ENCODE data around the gene FAM114A1.
A peak's percentile ranks its signal among the peaks of the same experiment; 100 is the strongest.
"Not testable (repeated sequence)": the region's sequence is repeated elsewhere in the genome, so short reads cannot be mapped to it uniquely, and the experiment has no call there.

FAM114A1 gene

DNA sequence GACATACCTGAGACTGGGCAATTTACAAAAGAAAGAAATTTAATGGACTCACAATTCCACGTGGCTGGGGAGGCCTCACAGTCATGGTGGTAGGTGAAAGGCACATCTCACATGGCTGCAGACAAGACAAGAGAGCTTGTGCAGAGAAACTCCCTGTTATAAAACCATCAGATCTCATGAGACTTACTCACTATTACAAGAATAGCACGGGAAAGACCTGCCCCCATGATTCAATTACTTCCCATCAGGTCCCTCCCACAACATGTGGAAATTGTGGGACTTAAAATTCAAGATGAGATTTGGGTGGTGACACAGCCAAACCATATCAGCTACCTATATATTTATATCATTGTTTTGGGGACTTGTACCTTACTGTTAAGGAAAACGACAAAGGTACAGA, 74.3 kb downstream of the FAM114A1 start:
- DNase-seq, result not testable (repeated sequence)

DNA sequence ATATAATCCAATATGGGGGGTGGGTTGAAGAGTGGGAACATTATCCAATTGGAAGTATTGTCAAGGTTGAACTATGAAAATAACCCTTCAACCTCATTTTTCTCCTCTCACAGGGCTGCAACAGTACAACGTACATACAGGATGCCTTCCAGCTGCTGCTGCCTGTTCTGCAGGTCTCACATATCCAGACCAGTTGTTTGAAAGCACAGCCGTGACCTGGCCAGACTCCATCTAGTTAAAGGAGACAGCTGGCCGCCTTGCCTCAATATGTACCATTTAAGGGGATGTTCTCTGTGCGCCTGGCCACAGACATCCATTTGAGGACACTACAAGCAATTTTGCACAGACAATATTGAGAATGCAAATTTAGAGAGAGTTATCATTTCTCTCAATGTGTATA, 75.7 kb downstream of the FAM114A1 start:
- no peak for DNase-seq

DNA sequence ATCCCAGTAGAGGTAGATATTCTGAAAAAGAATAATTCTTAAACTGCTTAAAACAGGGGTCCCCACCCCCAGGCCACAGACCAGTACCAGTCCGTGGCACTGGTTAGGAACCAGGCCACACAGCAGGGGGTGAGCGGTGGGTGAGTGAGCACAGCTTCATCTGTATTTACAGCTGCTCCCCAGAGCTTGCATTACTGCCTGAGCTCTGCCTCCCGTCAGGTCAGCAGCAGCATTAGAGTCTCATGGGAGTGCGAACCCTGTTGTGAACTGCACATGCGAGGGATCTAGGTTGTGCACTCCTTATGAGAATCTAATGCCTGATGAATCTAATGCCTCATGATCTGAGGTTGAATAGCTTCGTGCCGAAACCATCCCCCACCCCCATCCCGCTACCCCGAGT, 76.8 kb downstream of the FAM114A1 start:
- no peak for DNase-seq

DNA sequence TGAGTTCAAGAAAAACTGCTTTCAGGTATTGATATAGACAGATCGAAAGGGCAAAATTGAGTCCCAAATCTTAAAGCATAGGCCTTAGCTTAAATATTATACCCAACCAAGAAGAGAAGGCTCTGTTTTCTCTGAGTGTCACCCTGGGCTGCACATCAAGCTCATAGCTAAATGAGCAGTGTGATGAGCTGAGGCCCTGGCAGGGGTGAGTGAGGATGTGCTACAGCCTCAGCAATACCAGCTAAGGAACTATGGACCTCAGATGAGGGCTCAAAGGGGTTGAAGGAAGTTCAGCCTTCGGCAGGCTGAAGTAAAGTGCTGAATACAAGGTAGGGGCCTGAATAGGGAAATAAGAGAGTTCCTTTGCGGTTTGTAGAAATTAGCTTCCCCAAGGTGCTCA, 79.3 kb downstream of the FAM114A1 start:
- DNase-seq, result no peak

DNA sequence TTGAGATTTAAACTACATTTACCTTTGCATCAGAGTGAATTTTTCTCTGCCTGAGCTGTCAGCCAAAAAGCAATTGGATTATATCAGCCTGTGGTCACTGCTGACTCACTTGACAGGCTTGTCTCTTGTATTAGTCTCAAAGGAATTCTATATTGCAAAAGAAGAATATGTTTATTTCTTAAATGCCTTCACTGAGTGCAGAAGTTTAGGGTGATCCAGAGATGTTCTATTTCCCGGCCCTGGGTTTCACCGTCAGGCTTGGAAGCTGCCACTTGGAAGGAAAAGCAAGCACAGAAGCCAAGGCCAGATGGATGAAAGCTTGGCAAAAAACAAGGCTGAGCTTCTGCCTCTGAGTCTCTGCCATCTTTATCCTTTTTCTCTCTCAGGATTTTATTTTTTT, 80.9 kb downstream of the FAM114A1 start:
- DNase-seq, result no peak

DNA sequence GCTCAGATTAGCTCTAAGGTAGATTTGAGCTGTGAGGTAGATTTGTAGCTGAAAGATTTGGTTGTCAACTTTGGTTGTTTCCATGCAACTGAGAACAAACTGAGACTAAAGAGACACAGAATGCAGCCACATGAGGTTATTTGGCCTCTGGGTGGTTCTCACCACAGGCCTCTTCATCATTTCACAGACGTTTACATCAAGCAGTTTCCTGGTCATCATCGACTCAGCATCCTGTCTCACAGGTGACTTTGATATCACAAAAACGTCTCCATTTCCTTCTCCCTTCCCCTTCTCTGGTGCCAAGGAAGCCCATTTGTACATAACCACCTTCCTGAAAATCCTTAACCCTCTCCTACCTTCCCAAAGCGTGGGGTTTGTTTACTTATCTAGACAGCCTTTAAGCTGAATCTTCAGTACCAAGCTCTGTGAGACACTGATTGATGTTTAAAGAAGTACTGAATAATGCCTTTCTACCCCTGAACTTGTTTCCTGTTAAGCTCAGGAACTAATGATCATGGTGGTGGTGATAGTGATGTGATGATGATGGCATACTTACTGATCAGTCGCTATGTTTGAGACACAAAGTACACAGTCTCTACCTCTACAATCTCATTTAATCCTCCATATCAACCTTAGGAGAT, 81.9 kb downstream of the FAM114A1 start:
- no peak for DNase-seq

DNA sequence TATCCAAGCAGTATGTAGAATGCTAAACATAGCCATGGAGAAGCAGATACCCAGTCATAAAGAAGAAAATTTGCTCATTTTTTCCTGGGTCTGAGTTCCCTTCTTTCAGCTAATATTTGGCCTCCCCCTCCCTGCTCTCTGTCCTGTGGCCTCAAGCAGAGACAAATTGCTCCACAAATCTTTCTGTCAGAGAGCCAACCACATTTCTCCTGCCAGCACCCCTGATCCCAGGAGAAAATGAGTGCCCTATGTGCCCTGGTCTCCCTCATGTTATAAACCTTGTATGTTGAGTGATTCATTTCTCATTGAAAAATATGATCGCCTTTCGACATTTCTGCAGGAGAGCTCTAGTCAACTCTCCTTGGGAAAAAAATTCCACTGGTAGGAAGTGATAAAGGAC, 82.6 kb downstream of the FAM114A1 start:
- no peak for DNase-seq

DNA sequence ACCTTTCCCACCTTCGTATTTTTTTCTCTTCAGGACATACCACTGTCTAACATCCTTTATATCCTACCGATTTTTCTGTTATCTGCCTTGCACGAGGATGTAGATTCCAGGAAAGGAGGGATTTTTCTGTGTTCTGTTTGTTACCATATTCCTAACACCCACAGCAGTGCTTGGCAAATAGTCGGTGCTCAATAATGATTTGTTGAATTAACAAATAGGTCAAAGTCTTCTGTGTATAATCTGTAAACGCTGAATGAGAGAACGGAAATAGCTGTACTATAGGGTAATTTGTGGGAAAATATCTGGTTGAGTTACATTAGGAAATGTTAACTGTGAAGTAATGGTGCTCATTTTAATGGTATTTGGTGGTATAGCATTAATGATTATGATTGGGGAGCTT, 83.1 kb downstream of the FAM114A1 start:
- no peak for DNase-seq

DNA sequence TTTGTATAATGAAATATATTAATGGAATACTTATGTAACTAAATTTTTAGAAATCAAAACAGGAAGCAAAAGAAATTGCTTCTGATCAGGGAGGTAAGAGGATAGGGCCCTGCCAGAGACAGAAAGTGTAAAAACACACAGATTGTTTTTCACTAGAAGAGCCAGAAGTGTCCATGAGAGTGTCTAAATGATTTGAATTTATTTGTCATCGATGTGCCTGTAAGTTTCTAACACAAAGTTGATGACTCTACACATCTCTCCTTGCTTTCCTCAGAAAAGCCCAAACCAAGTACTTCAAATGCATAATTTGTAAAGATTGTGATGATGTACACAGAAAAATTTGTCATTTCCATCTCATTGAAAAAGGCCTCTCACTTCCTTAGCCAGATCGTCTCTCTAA, 84.0 kb downstream of the FAM114A1 start:
- no peak for DNase-seq

DNA sequence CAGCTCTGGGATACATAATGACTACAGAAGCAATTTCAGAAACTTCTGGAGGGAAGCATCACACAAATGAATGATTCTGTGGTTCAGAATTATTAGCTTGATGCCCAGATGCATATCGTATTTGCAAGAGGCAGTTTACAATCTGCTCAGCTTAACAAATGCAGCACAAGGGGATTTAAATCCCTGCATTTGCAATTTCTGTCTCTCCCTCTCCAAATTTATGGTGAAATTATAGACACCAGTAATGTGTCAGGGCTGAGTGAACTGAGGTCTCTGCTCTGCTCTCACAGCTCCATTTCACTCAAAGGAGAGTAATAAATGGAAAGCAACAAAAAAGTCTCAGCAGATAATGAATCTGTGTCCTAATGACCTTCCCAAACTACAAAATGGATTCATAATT, 84.4 kb downstream of the FAM114A1 start:
- no peak for DNase-seq

DNA sequence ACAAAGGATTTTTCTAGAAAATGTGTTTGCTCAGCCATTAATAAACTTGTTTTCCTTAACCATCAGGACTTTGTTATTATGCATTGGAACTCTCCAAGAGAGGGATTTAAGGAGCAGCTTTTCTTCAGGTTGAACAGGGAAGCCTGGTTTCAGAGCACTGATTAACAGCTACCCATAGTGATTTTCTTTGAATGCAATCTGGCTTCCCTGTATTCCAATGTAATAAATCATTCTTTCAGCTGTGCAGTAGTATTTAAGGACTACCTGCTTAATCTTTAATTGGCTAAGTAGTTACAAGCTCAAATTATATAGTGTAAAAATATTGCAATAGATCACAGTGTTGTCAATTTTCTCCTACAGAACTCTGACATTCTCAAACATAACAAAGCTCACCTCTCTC, 87.1 kb downstream of the FAM114A1 start:
- no peak for DNase-seq

DNA sequence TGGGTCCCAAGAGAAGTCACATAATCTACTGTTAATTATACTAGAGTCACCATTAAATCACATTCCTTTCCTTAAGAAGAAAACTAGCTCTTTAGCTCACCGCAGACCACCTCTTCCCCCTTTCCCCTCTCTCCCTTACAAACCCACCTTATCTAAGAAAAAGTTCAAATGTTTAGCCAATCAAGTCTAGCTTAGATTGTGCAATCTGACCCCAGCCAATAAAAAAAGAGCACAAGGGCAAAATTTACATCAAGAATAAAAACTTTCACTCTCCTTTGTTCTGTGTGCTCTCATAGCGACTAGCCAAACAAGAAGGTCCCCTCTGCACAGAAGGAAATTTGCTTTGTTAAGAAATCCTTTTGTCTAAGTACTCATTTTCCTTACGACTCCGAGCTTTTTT, 88.4 kb downstream of the FAM114A1 start:
- DNase-seq, result no peak

DNA sequence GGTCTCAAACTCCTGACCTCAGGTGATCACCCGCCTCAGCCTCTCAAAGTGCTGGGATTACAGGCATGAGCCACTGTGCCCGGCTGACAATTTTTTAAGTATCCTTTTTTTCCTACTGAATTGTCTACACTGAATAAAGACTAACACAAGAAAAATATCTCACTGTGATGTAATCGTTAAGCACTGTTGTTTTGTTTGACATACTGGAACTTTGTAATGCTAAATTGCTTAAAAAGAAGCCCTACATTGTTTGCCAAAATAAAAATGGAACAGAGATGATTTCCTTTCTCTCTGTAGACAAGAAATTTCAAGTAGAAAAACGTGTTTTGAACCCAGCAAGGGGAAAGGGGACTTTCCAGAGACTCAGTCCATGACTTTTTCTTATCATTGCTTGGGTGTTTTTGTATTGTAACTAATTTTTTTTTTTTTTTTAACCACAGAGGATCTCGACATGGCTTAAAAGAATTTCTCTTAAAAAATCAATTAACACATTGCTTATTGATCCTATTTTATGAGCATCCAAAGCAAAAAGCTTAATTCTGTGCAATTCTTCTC, 89.7 kb downstream of the FAM114A1 start:
- DNase-seq, result no peak

DNA sequence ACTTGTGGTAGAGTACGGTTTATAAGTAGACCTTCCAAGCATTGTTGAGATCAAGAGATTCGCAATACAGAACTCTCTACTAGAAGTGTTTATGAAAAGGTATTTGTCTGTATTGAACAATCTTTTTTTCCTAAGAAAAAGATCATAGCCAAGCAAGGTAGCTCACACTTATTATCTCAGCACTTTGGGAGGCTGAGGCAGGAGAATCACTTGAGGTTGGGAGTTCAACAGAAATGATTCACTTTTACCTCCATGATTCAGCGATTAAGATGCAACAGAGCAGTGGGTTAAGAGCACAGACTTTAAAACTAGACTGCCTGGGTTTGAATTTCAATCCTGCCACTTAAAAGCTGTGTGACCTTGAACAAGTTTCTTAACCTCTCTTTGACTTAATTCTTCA, 90.3 kb downstream of the FAM114A1 start:
- DNase-seq, result no peak

DNA sequence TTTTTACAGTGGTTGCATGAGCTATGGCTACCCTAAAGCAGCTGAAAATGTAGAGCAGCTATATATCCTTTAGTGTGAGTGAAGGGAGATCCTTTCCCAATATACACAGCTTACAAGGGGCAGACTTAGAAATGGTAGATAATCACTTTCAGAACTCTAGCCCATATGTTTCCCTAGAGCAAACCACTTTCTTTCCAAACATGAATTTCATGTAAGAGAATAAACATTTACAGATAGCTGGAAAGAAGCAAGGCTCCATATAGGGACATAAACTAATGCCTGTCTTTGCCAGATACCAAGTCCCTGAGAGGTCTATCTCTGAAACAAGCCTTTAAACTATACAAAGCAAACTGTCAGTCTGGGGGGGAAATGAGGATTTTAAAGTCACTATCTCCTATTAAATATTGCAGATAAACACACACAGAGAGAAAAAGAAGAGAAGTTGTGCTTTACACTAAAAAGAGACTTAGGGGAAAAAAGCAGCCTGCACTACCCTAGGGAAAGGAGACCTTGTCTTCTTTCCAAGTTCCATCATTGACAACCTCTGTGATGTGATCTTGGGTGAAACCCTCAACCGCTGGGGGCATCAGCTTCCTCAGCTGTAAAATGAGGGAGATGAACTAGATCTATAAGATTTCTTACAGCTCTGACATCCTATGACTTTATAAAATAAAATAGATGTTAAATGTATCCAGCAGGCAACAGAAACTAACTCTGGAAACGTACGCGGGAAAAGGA, 91.0 kb downstream of the FAM114A1 start:
- DNase-seq, result peak; percentile 14

DNA sequence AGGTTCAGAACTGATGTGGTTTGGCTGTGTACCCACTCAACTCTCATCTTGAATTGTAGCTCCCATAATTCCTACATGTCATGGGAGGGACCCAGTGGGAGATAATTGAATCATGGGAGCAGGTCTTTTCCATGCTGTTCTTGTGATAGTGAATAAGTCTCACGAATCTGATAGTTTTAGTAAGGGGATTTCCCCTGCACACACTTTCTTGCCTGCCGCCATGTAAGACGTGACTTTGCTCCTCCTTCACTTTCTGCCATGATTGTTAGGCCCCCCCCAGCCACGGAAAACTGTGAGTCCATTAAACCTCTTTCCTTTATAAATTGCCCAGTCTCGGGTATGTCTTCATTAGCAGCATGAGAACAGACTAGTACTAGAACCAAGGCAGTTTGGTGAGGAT, 91.6 kb downstream of the FAM114A1 start:
- DNase-seq, result not testable (repeated sequence)

DNA sequence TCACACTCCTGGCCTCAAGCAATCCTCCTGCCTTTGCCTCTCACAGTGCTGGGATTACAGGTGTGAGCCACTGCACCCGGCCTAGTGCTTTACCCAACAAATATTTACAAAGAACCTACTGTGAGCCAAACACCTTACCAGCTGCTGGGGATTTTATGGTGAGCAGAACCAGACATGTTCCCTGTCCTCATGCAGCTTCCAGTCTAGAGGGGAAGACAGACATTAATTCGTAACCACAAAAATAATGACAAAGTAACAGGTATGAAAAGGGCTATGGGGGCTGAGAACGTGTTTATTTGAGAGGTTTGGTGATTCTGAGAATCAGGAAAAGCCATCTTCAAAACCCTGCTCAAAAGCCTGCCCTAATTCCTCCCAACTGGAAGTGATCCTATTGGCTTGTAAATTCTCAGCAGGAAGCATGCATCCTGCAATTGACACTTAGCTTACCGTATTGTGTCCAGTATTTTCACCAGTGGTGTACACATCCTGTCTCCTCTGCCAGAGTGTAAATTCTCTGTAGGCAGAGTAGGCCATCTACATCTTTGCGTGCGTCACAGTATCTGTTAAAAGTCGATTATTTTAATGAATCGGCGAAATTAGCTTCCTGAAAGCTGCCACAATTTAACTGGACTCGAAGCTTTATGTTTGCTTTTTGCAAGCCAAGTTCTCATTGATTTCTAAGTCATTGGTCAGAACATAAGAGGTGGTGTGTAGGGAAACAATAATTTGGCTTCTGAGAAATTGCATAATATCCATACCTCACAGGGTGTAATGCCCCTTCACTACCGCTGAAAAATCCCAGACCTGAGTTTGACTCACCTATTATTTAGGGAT, 97.6 kb downstream of the FAM114A1 start:
- DNase-seq, result no peak

DNA sequence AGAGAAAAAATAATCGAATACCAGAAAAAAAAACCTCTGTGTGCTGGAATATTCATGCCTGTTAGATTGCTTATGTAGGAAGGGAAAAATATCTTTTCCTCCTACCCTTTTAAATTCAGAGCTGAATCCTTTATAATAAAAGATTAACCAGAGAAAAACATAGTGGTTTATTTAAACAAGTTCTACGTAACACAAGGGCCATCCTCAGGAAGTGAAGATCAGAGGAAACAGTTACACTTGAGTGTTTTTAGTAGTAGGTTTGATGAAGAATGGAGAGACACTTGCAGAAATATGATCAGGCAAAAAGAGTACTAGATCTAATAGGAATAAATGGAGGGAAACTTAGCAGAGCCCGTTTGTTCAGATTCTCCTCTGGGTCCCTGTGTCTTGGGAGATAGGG, 98.3 kb downstream of the FAM114A1 start:
- DNase-seq, result no peak

DNA sequence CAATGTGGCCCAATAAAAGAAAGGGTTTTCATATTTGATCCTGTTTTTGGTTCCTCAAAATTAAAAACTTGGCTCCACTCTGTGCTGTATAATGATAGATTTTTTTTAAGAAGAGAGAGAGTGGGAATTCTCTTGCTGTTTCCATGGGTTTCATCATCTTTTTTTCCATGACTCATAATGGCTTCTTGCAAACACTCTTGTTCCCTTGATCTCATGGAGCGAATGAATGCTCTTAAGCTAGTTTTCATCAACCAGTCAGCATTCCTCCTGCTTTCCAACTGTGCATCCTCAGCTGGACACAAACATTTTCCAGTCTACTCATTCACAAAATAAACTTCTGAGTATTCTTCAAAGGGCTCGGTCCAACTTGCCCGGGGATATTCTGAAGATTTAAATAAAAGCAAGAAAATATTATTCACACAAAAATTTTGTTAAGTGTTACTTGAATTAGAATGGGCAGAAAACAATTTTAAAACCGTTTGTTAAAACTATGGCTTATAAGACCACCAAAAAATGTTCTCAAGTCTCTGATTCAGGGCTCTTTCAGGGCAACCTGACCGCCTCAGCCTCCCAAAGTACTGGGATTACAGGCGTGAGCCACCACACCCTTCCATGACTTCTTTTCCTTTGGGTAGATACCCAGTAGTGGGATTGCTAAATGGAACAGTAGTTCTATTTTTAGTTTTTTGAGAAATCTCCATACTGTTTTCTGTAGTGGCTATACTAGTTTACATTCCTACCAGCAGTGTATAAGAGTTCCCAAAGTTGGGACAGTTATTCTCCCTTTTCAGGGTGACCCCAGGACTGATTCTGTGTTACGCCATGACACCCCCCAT, 99.9 kb downstream of the FAM114A1 start:
- peak; percentile 19 for DNase-seq

DNA sequence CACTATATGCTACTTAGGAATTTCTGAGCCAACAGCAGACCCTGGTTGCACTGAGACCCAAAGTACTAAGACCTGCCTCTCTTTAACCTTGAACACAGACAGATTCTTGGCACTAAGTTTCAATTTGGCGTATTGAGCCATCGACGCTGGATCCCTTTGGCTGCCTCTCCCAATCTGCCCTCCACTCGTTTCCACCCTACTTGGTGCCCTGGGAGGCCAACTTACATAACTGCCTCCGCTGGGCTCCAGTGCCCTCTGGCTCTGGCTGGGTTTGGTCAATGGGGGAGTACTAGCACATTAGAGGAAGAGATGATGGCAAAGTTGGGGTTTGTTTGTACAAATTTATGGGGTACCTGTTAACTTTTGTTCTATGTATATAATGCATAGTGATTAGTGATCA, 101.1 kb downstream of the FAM114A1 start:
- no peak for DNase-seq

DNA sequence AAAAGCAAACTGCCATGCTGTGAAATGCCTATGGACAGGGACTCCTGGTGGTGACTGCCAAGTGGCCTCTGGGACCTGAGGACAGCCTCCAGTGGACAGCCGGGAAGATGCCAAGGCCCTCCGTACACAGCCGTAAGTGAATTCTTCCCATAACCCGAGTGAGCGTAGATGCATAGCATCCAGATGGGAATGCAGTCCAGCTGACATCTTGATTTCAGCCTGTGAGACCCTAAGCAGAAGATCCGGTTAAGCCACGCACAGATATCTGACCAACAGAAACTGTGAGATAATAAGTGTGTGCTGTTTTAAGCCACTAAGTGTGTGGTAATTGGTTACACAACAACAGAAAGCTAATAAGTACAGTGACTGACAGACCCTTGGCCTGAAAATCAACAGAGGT, 108.7 kb downstream of the FAM114A1 start:
- no peak for DNase-seq

DNA sequence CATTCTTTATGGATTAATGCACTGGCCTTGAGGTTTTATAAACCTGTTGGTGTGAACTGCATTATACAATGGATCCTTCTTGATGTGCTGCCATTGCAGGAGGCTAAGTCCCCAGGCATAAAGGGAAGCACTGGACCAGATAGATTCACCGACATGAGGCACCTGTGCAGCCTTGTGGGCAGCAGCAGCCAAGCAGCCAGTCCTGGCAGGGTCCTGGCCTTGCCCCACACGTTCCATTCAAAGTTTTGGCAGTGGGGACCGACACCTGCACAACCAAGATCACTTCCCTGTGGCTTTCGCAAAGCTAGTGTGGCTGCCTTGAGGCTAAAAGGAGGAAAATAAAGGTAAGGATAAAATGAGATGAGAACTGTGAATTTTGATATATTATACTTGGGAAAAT, 111.5 kb downstream of the FAM114A1 start:
- DNase-seq, result no peak
